HCT116 (cell line): ENCODE measurements around the gene NSFL1C.

Source experiments
- ATF3 ChIP-seq: IDR thresholded peaks from 2 replicates; pipeline ENCODE4 v1.6.1; 2012
- CTCF ChIP-seq, 3 experiments: fragments of 200-600 bp in 1 of 3; sonication (generic) in 1 of 3; IDR thresholded peaks in 2 of 3; conservative IDR thresholded peaks in 1 of 3; 2 replicates each; pipeline ENCODE4 v1.5.1; 2012 to 2017; ENCODE audit warnings: low read depth in 2 of 3, low read length in 2 of 3, antibody characterized with exemption in 1 of 3, borderline replicate concordance in 1 of 3, control low read depth in 1 of 3, mild to moderate bottlenecking in 1 of 3, mixed read lengths in 1 of 3, mixed run types in 1 of 3, moderate library complexity in 1 of 3; ENCODE audit not compliant: insufficient read depth in 1 of 3
- EGR1 ChIP-seq: IDR thresholded peaks from 2 replicates; pipeline ENCODE4 v1.6.1; 2012; ENCODE audit warnings: low read depth
- EZH2 ChIP-seq: fragments of 200-600 bp; sonication (generic); IDR thresholded peaks from 2 replicates; pipeline ENCODE4 v1.6.1; 2017; ENCODE audit warnings: antibody characterized with exemption, mixed run types
- EZH2phosphoT487 ChIP-seq: fragments of 200-600 bp; IDR thresholded peaks from 2 replicates; pipeline ENCODE4 v1.6.1; 2018; ENCODE audit warnings: antibody characterized with exemption, borderline replicate concordance
- FOSL1 ChIP-seq: IDR thresholded peaks from 2 replicates; pipeline ENCODE4 v1.6.1; 2012; ENCODE audit warnings: low read depth
- POLR2A ChIP-seq: IDR thresholded peaks from 2 replicates; pipeline ENCODE4 v1.7.0; 2011; ENCODE audit warnings: borderline replicate concordance; ENCODE audit not compliant: insufficient read depth, insufficient read length; ENCODE audit errors: extremely low read depth
- POLR2AphosphoS5 ChIP-seq: IDR thresholded peaks from 2 replicates; pipeline ENCODE4 v1.6.1; 2011; ENCODE audit warnings: mild to moderate bottlenecking, low read depth, low read length, moderate library complexity
- REST ChIP-seq: IDR thresholded peaks from 2 replicates; pipeline ENCODE4 v1.6.1; 2012; ENCODE audit warnings: low read depth
- SIN3A ChIP-seq: IDR thresholded peaks from 2 replicates; pipeline ENCODE4 v1.6.1; 2012; ENCODE audit warnings: low read depth
- SRF ChIP-seq: IDR thresholded peaks from 2 replicates; pipeline ENCODE4 v1.6.1; 2012; ENCODE audit warnings: low read depth
- ZBTB33 ChIP-seq: IDR thresholded peaks from 2 replicates; pipeline ENCODE4 v1.6.1; 2011; ENCODE audit warnings: mild to moderate bottlenecking, low read length, moderate library complexity; ENCODE audit not compliant: insufficient replicate concordance; ENCODE audit errors: extremely low read depth
- ZFX ChIP-seq: fragments of 450-650 bp; IDR thresholded peaks from 2 replicates; pipeline ENCODE4 v1.6.1; 2017

- TF ChIP-seq CTCF (IDR thresholded peaks at IDR 0.05 in 2 of 3, conservative IDR thresholded peaks at IDR 0.05 in 1 of 3; ENCODE audit: borderline replicate concordance in 1 of 3, insufficient read depth in 1 of 3, low read depth in 2 of 3, low read length in 2 of 3): no peak
- no peak for TF ChIP-seq POLR2A
- no peak for TF ChIP-seq EZH2
- TF ChIP-seq EGR1: no peak
- TF ChIP-seq POLR2AphosphoS5: no peak
- no peak for TF ChIP-seq EZH2phosphoT487
- TF ChIP-seq ZBTB33: no peak
- no peak for TF ChIP-seq ATF3
- no peak for TF ChIP-seq SRF
- TF ChIP-seq FOSL1: peak; percentile 74
- TF ChIP-seq ZFX: no peak
- TF ChIP-seq SIN3A: no peak
- no peak for TF ChIP-seq REST
These were observed 23.3 kb upstream of the NSFL1C start for GRCh38 chr20:1489764-1490436.
